PC-3 (cell line): ENCODE results near the gene TPST1. TPM values are rescaled to one million over a fixed set of nuclear protein-coding genes. Genes with fewer than 3 reads are reported as not detected.
A peak's percentile ranks its signal among the peaks of the same experiment; 100 is the strongest.

Experiments used
- ATAC-seq: fragments of 200-7000 bp; cut with Tn5 transposase; 2 replicates; pipeline ENCODE4 v1.9.1; 2020; ENCODE audit warnings: mild to moderate bottlenecking, moderate library complexity
- BruUV-seq: library from RNA; stranded (reverse); fragments of 400-500 nt; replicated peaks from 2 replicates; lab custom pipeline; 2021; lab: Mats Ljungman, UMichigan
- CTCF ChIA-PET: fragments of 300-600 bp; sonication (Branson Sonifier 250); formaldehyde crosslinking; loops from one replicate; lab custom pipeline; 2022; ENCODE audit warnings: antibody characterized with exemption; lab: Charles Lee
- POLR2A ChIA-PET: fragments of 300-600 bp; sonication (Branson Sonifier 250); formaldehyde crosslinking; loops from one replicate; lab custom pipeline; 2022; ENCODE audit warnings: antibody characterized with exemption; ENCODE audit not compliant: unreplicated experiment; lab: Charles Lee
- DNase-seq: peaks from one replicate; pipeline ENCODE4 v3.0.0-alpha.2; 2015
- H2AFZ ChIP-seq: fragments of 300-600 bp; sonication (generic); 2 replicates; pipeline ENCODE4 v1.6.0; 2016; ENCODE audit warnings: antibody characterized with exemption, low read length
- H3F3A ChIP-seq: fragments of 300-600 bp; sonication (generic); one replicate; pipeline ENCODE4 v1.6.0; 2017; ENCODE audit warnings: antibody characterized with exemption, low read length, control low read depth, mild to moderate bottlenecking; ENCODE audit not compliant: unreplicated experiment
- H3K27ac ChIP-seq: fragments of 300-600 bp; sonication (generic); 2 replicates; pipeline ENCODE4 v1.5.1; 2016; ENCODE audit warnings: mild to moderate bottlenecking, low read length
- H3K27me3 ChIP-seq: fragments of 300-600 bp; sonication (generic); 2 replicates; pipeline ENCODE4 v1.6.1; 2016; ENCODE audit warnings: low read length, mixed read lengths
- H3K36me3 ChIP-seq: fragments of 300-600 bp; sonication (generic); 2 replicates; pipeline ENCODE4 v1.6.1; 2016; ENCODE audit warnings: low read depth, mixed run types, low read length, mixed read lengths
- H3K4me1 ChIP-seq: fragments of 300-600 bp; sonication (generic); 2 replicates; pipeline ENCODE4 v1.5.1; 2016; ENCODE audit warnings: low read length; ENCODE audit not compliant: insufficient read depth
- H3K4me2 ChIP-seq: fragments of 300-600 bp; sonication (generic); 2 replicates; pipeline ENCODE4 v1.6.0; 2016; ENCODE audit warnings: low read length
- H3K4me3 ChIP-seq: fragments of 300-600 bp; sonication (generic); 2 replicates; pipeline ENCODE4 v1.5.1; 2016; ENCODE audit warnings: mild to moderate bottlenecking, low read length, mixed read lengths
- H3K79me2 ChIP-seq: fragments of 300-600 bp; sonication (generic); 2 replicates; pipeline ENCODE4 v1.6.1; 2017; ENCODE audit warnings: low read length, mixed read lengths
- H3K9ac ChIP-seq: fragments of 300-600 bp; sonication (generic); 2 replicates; pipeline ENCODE4 v1.6.0; 2016; ENCODE audit warnings: mild to moderate bottlenecking, low read length
- H3K9me2 ChIP-seq: fragments of 300-600 bp; sonication (generic); replicated peaks from 2 replicates; pipeline ENCODE4 v1.6.1; 2016; ENCODE audit warnings: mixed run types, low read length, mixed read lengths
- H3K9me3 ChIP-seq: fragments of 300-600 bp; sonication (generic); 2 replicates; pipeline ENCODE4 v1.6.1; 2016; ENCODE audit warnings: low read length, mixed read lengths
- H4K20me1 ChIP-seq: fragments of 300-600 bp; sonication (generic); 2 replicates; pipeline ENCODE4 v1.6.1; 2016; ENCODE audit warnings: low read length, mixed read lengths
- EZH2 ChIP-seq: fragments of 300-600 bp; sonication (generic); IDR thresholded peaks from one replicate; pipeline ENCODE4 v1.6.1; 2017; ENCODE audit warnings: antibody characterized with exemption, mild to moderate bottlenecking, low read length; ENCODE audit not compliant: unreplicated experiment
- EZH2phosphoT487 ChIP-seq: fragments of 300-600 bp; sonication (generic); IDR thresholded peaks from 2 replicates; pipeline ENCODE4 v1.6.1; 2018; ENCODE audit warnings: mild to moderate bottlenecking, antibody characterized with exemption, low read length, borderline replicate concordance
- intact Hi-C: fragments of 100-400 bp; cut with micrococcal nuclease; formaldehyde crosslinking; loops from 2 replicates; pipeline ENCODE4 v1.9.0; 2023
- total RNA-seq: library from RNA; depleted of rRNA; stranded (reverse); fragments of >200 nt; gene quantifications from 2 replicates; pipeline ENCODE4 v1.2.3, GENCODE V29; 2014
- TF ChIP-seq, protein P1 (sequence below): fragments of 300-600 bp; sonication (generic); conservative IDR thresholded peaks from 2 replicates; pipeline ENCODE4 v1.5.1; 2017; ENCODE audit warnings: antibody characterized with exemption, low read depth, mild to moderate bottlenecking, low read length

TPST1 gene
- total RNA-seq, 1 experiment from 2014 or later: 14.4 TPM

DNA sequence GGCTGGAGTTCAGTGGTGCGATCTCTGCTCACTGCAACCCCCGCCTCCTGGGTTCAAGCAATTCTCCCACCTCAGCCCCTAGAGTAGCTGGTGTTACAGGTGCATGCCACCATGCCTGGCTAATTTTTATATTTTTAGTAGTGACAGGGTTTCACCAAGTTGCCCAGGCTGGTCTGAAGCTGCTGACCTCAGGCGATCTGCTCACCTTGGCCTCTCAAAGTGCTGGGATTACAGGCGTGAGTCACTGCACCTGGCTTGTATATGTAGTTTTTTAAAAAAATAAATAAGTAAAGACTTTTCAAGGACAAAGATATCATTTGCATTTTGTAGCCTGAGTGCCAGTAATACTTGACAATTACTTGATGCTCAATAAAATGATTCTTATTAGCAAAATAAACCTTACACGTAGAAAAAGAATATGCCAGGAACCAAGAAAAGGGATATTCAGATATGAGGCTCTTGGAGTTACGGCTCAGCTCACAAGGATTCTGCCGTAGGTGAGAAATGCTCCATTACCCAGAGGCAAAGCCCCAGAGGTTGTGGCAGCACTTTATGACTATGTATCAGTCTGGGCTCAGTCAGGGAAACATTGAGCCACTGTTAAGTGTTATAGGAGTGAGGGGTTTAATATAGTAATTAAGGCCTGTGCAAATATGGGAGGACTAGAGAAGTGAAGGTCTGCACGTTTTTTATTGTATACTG lies 98.5 kb downstream of the TPST1 start:
- H3K4me3 ChIP-seq: no peak overlapping the region
- no peak overlapping the region for H3K27ac ChIP-seq
- H3K27me3 ChIP-seq: no peaks in the 10 kb centered on the region
- H3K9me2 ChIP-seq: no peaks in the 10 kb centered on the region
- H3F3A ChIP-seq: no peaks in the 10 kb centered on the region
- H2AFZ ChIP-seq: no peak overlapping the region
- no TSS peak for BruUV-seq
- DNase-seq (no peak), ATAC-seq (no peak)
- TF ChIP-seq, protein P1, sequence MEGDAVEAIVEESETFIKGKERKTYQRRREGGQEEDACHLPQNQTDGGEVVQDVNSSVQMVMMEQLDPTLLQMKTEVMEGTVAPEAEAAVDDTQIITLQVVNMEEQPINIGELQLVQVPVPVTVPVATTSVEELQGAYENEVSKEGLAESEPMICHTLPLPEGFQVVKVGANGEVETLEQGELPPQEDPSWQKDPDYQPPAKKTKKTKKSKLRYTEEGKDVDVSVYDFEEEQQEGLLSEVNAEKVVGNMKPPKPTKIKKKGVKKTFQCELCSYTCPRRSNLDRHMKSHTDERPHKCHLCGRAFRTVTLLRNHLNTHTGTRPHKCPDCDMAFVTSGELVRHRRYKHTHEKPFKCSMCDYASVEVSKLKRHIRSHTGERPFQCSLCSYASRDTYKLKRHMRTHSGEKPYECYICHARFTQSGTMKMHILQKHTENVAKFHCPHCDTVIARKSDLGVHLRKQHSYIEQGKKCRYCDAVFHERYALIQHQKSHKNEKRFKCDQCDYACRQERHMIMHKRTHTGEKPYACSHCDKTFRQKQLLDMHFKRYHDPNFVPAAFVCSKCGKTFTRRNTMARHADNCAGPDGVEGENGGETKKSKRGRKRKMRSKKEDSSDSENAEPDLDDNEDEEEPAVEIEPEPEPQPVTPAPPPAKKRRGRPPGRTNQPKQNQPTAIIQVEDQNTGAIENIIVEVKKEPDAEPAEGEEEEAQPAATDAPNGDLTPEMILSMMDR: no peak
- TF ChIP-seq EZH2phosphoT487 (no peak), EZH2 (no peak)
- CTCF ChIA-PET: no interaction called here
- no peaks in the 10 kb centered on the region for H3K79me2 ChIP-seq
- H4K20me1 ChIP-seq: no peaks in the 10 kb centered on the region
- no peak overlapping the region for H3K9ac ChIP-seq
- intact Hi-C loops: loop anchor here (10.0 kb wide), 1 partner anchor 189 kb away; the partner anchor contains the start of gene CRCP
- no peak overlapping the region for H3K4me2 ChIP-seq
- H3K36me3 ChIP-seq: 0 out of 2 replicates have a peak, but pooled peaks cover under 1% of the 10 kb centered on the region
- POLR2A ChIA-PET: no interaction called here
- H3K9me3 ChIP-seq: peaks cover under 1% of the 10 kb centered on the region; the same call in 1 of the 2 replicates
- H3K4me1 ChIP-seq: peaks cover 43% of the 10 kb centered on the region

DNA sequence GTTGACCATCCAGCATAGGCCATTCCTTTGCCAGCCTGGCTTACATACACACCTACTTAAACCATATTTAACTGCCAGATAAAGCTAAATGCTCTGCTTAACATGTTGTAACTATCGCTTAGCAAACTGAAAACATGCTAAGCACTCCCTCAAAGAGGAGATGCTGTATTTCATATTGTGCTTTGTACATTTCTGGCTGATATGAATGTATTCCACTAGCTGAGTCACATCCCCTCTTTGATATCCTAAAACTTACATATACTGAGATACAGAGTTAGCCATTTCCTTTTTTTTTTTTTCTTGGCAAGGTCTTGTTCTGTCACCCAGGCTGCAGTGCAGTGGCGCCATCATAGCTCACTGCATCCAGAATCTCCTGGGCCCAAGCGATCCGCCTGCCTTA lies 99.4 kb downstream of the TPST1 start:
- BruUV-seq: no TSS peak
- Histone ChIP-seq H3K4me1 (peaks cover 44% of the 10 kb centered on the region), H3K9me3 (no peaks in the 10 kb centered on the region), H3K27ac (no peak overlapping the region), H3K4me2 (no peak overlapping the region), H3K4me3 (no peak overlapping the region), H3F3A (no peaks in the 10 kb centered on the region), H3K9me2 (no peaks in the 10 kb centered on the region), H2AFZ (no peak overlapping the region), H4K20me1 (no peaks in the 10 kb centered on the region), H3K79me2 (no peaks in the 10 kb centered on the region), H3K9ac (no peak overlapping the region), H3K36me3 (no peaks in the 10 kb centered on the region), H3K27me3 (no peaks in the 10 kb centered on the region)
- POLR2A ChIA-PET: no interaction called here
- TF ChIP-seq EZH2phosphoT487: no peak
- peak; percentile 17; the same call in 1 of the 2 replicates for ATAC-seq
- DNase-seq: peak; percentile 8
- intact Hi-C loops: loop anchor here (10.0 kb wide), 1 partner anchor 190 kb away; the partner anchor contains the start of gene CRCP
- CTCF ChIA-PET: no interaction called here

DNA sequence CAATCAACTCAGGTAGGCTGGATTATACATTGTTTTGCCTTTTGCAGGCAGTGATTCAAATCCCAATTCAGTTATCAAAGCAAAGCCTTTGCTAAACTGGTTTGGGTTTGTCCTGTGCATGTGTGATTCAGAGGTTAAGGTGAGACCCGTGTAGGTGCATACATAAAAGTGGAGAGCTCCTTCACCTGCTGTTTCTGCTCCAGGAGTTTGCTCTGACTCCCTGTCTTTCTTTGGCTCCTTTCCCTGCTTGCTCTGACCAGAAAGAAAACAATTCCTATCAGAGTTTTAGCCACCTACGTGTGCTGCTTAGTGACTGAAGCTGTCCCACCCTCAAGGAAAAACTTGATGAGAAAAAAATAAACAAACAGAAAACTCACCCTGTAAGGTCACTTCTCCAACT lies 101.1 kb downstream of the TPST1 start:
- peak; percentile 55 for ATAC-seq
- no peaks in the 10 kb centered on the region for H3K9me3 ChIP-seq
- no peak overlapping the region for H3K4me3 ChIP-seq
- no peaks in the 10 kb centered on the region for H3K79me2 ChIP-seq
- H3K4me2 ChIP-seq: peak overlapping the region; percentile 51
- H3F3A ChIP-seq: no peaks in the 10 kb centered on the region
- peak; percentile 84 for DNase-seq
- H3K9ac ChIP-seq: no peak overlapping the region
- intact Hi-C loops: loop anchor here (10.0 kb wide), 1 partner anchor 191 kb away; the partner anchor contains the start of gene CRCP
- no peaks in the 10 kb centered on the region for H3K36me3 ChIP-seq
- no peak overlapping the region for H2AFZ ChIP-seq
- BruUV-seq: no TSS peak
- H3K9me2 ChIP-seq: no peaks in the 10 kb centered on the region
- H3K27ac ChIP-seq: peak overlapping the region; percentile 67
- POLR2A ChIA-PET: no interaction called here
- H3K4me1 ChIP-seq: peaks cover 44% of the 10 kb centered on the region
- no peaks in the 10 kb centered on the region for H4K20me1 ChIP-seq
- CTCF ChIA-PET: interaction anchor here (0.5 kb wide), 1 partner anchor 14 kb away, joined by 5 read pairs; no protein-coding TSS in a partner anchor
- TF ChIP-seq EZH2phosphoT487: no peak
- TF ChIP-seq, protein P1: no peak
- TF ChIP-seq EZH2: no peak
- no peaks in the 10 kb centered on the region for H3K27me3 ChIP-seq
